HG02981 (cell line): Measurements from ENCODE around the gene HOOK2.
"Not testable (repeated sequence)": the region's sequence is repeated elsewhere in the genome, so short reads cannot be mapped to it uniquely, and the experiment has no call there.

Experiments used
- ATAC-seq: cut with Tn5 transposase; IDR thresholded peaks from one replicate; pipeline ENCODE4 v1.9.1; 2021; ENCODE audit warnings: mild to moderate bottlenecking, moderate library complexity; ENCODE audit not compliant: unreplicated experiment

HOOK2 gene, protein sequence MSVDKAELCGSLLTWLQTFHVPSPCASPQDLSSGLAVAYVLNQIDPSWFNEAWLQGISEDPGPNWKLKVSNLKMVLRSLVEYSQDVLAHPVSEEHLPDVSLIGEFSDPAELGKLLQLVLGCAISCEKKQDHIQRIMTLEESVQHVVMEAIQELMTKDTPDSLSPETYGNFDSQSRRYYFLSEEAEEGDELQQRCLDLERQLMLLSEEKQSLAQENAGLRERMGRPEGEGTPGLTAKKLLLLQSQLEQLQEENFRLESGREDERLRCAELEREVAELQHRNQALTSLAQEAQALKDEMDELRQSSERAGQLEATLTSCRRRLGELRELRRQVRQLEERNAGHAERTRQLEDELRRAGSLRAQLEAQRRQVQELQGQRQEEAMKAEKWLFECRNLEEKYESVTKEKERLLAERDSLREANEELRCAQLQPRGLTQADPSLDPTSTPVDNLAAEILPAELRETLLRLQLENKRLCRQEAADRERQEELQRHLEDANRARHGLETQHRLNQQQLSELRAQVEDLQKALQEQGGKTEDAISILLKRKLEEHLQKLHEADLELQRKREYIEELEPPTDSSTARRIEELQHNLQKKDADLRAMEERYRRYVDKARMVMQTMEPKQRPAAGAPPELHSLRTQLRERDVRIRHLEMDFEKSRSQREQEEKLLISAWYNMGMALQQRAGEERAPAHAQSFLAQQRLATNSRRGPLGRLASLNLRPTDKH

DNA sequence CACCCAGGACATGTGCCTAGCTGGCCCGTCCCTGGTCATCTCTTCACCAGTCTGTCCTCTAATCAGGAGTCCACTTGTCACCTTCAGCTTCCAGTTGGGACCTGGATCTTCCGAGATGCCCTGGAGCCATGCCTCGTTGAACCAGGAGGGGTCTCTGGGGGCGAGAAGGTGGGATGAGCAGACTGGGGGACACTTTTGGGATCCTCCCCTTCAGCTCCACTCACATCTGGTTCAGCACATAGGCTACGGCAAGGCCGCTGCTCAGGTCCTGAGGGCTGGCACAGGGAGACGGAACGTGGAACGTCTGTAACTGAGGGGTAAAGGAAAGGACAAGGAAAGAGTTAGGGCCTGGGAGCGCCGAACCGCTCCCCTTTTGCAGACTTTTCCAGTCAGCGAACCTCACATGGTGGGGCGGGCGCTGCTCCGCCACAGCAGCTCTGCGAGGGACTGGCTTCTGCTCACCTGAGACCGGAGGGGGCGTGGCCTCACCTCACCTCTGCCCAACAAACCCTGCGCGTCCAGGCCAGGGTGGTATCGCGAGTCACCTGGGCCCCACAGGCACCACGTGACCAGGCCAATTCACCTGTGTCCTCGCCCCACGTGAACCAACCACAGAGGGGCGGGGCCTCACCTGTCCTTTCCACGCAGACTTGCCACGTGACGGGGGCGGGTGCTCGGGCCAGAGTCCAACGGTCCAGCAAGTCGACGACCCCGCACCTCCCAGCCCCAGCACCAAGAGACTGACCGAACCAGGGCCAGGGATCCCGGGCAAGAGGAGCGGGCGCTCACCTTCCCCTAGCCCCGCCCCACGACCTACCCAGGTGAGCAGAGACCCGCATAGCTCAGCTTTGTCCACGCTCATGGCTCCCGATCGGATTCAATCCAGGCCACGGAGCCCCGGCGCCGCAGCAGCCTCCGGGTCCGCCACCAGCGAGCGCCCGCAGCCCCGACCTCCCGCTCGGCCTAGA lies at the start of gene HOOK2:
Gene HOOK2 (minus strand): TSS at position 965 of the 968 bp plus-strand sequence. CDS start 103 bp downstream, at position 862.
- ATAC-seq, result no peak

DNA sequence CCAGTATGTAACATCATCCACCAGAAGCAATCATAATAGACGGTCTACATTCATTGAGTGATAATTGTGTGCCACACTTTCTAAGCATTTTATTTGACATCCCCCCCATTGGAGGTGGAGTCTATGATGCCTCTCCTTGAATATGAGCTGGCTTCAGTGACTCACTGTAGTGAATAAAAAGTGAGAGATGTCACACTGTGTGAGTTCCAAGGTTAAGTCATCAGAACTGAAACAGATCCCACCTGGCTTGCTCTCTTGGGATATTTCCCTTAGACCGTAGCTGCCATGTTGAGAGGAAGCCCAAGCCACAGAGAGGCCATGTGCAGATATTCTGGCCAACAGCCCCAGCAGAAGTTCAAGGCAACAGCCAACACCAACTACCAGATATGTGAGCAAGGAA lies 46.4 kb upstream of the HOOK2 start:
- no peak for ATAC-seq

DNA sequence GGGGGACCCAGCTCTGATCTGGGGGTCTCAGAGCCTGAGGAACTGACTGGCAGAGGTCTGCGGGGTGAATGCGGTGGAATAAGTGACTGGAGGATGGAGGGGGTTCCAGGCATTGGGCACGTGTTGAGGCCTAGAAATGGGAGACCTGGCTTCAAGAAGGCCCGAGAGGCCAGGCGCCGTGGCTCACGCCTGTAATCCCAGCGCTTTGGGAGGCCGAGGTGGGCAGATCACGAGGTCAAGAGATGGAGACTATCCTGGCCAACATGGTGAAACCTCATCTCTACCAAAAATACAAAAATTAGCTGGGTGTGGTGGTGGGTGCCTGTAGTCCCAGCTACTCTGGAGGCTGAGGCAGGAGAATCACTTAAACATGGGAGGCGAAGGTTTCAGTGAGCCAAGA lies 42.5 kb upstream of the HOOK2 start:
- ATAC-seq, result not testable (repeated sequence)

DNA sequence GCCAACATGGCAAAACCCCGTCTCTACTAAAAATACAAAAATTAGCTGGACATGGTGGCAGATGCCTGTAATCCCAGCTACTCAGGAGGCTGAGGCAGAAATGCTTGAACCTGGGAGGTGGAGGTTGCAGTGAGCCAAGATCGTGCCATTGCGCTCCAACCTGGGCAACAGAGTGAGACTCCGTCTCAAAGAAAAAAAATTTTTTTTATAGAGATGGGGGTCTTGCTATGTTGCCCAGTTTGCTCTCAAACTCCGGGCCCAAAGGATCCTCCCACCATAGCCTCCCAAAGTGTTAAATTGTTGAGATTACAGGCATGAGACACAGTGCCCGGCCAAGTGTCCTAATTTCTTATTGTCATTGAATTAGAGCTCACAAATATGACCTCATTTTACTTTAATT lies 41.8 kb upstream of the HOOK2 start:
- ATAC-seq, result not testable (repeated sequence)

DNA sequence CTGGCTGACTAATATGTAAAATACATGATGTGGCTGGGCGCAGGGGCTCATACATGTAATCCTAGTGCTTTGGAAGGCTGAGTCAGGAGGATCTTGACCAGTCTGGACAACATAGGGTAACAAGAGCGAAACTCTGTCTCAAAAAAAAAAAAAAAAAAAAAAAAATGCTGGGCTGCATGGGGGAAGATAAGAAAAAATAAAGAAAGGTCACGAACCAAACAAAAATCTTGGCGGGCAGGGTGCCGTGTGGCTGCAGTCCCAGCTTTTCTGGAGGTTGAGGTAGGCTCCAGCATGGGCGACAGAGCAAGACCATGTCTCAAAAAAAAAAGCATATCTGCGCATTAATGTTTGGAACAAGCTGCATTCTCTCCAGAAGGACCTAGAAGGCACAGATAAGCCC lies 39.7 kb upstream of the HOOK2 start:
- ATAC-seq, result no peak

DNA sequence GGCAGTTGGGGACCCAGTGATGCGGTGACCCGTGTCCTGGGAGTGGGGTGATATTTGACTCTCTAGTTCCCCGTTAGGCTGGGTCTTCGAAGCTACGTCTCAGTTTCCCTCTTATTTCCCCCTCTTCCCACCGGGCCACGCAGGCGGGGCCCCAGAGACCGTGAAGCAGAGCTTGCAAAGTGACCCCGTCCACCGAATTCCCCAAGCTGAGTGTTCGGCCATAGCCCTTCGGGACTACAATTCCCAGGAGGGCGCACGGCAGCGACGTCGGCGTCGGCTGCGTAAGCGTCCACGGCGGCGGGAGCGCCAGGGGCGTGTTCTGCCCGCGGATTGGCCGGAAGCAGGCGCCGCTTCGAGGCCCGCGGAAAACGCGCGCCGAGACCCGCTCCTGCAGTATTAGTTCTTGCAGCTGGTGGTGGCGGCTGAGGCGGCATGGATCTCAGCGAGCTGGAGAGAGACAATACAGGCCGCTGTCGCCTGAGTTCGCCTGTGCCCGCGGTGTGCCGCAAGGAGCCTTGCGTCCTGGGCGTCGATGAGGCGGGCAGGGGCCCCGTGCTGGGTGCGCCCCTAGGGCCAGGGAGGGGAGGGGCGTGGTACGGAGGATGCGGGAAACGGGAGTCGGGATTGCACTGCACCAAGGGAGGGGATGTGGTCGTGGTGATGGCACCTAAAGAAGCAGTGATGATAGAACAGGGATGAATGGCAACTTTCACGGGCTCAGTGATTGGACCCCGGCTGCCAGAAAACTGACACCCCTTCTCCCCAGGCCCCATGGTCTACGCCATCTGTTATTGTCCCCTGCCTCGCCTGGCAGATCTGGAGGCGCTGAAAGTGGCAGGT lies 31.1 kb upstream of the HOOK2 start, which contains the start of gene RNASEH2A:
Gene RNASEH2A (plus strand): TSS at position 343 of the 840 bp plus-strand sequence. CDS start 90 bp downstream, at position 433.
- no peak for ATAC-seq

DNA sequence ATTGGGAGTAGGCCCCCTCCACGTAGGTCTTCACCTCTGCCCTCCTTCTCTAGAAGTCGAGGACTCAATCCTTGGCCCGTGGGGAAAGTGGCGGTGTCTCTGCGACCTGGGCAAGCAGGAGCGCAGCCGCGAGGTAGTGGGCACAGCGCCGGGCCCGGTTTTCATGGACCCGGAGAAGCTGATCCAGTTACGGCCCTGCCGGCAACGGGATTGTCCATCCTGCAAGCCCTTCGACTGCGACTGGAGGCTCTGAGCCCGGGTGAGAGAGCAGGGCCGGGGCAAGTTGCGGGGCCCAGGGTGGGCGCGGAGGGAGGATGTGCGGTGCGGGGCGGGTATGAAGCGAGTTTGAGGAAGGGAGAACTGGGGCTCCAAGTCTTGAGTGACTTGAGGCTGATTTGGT lies 28.7 kb upstream of the HOOK2 start:
- no peak for ATAC-seq

DNA sequence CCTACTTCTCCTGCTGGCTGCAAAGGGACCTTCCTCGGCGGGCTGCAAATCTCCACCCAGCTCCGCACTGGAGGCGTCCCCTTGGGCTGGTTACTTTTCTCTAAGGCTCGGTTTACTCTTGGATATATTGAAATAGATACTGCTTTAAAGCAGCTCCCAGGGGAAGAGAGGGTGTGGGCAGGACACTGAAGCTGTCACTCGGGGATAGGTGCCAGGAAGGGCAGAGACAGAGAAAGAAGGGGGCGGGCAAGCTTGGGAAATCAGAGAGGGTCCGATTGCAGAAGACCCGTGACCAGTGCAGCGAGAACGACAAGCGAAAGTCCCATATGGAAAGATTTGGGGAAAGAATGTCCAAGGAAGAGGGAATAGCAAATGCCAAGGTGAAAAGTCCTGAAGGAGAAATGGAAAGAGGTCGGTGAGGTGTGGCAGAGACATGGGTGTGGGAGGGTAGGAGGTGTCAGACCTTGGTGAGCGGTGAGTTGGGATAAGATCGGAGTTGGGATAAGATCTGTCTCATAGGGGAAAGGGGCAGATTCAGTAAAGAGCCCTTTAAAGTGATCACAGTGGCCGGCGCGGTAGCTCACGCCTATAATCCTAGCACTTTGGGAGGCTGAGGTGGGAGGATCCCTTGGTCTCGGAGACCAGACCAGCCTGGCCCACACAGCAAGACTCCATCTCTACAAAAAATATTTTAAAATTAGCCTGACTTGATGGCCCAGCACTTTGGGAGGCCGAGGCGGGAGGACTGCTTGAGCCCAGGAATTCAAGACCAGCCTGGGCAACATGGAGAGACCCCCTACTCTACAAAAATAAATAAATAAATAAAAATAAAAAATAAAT lies 27.1 kb upstream of the HOOK2 start:
- no peak for ATAC-seq

DNA sequence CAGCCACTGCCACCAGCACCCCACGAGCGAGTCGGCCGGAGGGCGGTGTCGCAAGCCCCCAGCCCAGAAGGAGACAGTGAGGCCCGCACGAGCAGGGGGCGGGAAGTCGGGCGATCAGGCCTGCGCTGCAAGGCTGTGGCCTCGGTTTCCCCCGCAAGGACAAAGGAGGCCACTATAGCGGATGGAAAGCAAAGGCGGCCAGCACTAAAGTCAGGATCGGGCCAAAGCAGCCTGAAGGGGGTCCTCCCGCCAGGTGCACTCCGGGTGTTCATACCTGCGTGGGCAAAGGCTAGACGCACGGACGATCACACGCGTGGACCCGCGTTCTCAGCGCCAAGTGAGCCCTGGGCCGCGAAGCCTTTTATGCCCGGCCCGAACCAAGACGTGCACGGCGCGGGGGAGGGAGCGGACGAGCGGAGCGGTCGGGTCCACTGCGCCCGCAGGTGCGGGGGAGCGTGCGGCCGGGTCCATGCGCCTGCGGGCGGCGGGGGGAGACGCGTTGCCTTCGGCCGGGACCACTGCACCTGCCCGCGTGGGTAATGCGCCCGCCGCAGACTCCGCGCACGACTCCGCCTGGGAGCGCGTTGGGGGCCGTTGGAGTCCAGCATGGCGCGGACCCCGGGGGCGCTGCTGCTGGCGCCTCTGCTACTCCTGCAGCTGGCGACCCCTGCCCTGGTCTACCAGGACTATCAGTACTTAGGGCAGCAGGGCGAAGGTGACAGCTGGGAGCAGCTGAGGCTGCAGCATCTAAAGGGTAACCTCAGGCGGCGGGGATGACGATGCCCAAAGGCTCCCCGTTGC lies 26.3 kb upstream of the HOOK2 start, which contains the start of the genes PRDX2 and THSD8:
Gene PRDX2 (minus strand): TSS at position 335 of the 801 bp plus-strand sequence. CDS start 539 bp downstream, outside the sequence.
Gene THSD8 (plus strand): TSS at position 604 of the 801 bp plus-strand sequence. CDS start 3 bp downstream, at position 607.
- no peak for ATAC-seq

DNA sequence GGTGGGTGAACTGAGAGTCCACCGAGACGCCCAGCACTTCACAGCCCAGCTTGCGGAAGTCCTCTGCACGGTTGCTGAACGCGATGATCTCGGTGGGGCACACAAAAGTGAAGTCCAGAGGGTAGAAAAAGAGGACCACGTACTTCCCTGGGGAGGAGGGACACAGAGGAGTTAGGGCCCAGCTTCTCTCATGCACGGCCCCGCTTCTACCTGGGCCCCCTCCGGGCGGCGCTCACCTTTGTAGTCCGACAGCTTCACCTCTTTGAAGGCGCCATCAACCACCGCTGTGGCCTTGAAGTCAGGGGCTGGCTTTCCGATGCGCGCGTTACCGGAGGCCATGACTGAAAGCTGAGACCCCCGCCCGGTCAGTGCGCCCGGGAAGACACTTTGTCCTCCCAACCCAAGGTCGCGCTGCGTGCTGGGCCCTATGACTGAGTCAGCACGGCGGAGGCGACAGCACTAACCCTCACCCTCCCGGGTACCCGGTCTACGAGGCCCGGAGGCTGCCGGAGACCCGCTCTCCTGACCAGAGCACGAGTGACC lies 25.6 kb upstream of the HOOK2 start:
- ATAC-seq, result no peak

DNA sequence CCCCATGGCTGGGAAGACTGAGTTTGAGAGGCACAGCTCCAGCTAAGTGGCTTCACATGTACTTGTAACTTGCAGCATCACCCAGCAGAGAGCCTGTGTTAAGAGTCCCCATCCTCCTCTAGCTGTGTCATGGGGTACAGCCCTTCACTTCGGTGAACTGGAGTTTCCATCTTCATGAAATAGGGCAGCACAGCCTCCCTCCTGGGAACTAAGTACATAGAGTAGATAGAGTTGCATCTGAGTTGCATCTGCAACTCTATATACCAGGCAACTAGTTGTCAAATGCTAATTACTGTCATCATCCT lies 25.1 kb upstream of the HOOK2 start:
- ATAC-seq, result no peak

DNA sequence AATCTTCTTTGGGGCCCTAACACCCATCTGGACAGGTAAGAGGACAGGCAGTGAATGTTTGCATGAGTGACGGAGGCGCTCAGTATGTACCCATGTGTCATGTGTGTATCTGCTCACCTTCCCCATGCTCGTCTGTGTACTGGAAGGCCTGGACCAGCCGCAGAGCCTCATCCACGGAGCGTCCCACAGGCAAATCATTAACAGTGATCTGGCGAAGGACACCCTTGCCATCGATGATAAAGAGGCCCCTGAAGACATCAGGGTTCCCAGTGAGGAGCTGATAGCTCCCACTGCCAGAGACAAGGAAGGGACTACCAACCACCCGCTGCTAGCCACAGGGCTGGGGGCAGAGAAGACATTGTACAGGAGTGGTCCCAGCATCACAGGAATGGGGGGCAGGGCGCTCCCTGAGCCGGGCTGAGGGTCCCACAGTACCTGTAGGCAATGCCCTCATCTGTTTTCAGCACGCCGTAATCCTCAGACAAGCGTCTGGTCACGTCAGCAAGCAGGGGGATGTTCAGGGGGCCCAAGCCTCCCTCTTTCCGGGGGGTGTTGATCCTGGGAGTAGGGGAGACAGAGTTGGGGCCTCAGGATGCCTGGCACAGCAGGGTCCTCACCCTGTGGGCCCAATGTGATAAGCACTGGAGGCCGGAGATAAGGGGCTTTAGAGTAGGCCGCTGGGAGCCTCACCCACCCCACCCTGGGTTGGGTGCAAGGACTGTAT lies 24.6 kb upstream of the HOOK2 start:
- no peak for ATAC-seq

DNA sequence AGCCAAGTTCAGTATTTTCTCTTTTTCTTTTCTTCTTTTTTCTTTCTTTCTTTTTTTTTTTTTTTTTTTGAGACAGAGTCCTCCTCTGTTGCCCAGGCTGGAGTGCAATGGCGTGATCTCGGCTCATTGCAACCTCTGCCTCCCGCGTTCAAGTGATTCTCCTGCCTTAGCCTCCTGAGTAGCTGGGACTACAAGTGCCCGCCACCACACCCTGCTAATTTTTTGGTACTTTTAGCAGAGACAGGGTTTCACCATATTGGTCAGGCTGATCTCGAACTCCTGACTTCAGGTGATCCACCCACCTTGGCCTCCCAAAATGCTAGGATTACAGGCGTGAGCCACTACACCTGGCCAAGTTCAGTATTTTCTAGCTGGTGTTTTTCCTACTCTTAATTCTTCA lies 22.3 kb upstream of the HOOK2 start:
- not testable (repeated sequence) for ATAC-seq

DNA sequence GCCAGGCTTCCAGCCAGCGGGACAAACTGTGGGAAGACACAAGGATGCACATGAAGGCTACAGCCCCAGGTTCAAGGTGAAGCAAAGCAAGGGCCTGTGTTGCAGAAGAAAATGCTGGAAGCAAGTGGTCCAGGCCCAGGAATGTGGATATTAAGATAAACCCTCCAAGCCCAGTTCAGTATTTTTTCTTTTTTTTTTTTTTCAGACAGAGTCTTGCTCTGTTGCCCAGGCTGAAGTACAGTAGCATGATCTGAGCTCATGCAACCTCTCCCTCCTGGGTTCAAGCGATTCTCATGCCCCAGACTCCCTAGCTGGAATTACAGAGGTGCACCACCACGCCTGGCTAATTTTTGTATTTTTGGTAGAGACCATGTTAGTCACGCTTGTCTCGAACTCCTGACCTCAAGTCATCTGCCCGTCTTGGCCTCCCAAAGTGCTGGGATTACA lies 21.8 kb upstream of the HOOK2 start:
- no peak for ATAC-seq

DNA sequence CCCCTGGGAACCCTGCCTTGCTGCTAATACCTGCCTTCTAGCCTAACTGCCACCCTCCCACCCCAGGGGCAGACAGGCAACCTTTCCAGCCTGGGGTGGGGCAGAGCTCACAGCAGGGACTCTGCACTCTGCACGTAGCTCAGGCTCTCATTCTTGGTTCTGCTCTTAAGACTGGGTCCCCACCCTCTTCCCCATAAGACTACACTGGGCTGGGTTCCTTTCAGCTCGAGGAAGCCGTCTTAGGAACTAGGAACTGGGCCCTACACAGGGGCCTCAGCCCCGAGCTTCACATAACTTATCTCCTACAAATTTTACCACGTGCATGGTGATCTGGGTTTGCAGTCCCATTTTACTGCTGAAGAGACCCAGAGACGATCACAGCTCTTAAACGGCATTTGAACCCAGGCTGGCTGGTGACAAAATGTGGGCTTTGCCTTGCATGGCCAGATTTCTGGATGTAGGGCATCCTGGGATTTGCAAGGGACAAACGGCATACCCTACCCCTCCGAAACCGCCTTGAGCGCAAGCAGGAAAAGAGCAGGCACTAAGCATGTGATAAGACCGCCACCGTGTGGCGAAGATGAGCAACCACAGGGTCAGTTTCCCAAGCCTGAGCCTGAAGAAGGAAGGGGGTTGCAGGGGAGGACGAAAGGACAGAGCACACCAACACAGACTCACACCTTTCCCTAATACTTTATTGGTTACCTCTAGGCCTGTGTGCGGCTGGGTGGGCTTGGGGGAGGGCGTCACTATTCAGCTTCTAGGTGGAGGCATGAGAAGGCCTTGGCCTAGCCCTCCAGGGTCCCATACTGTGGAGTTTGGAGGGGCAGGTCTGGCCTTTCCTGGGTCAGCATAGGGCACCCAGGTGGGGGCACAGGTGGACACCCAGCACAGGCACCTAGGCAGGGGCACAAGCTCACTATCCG lies 21.1 kb upstream of the HOOK2 start:
- ATAC-seq, result no peak

DNA sequence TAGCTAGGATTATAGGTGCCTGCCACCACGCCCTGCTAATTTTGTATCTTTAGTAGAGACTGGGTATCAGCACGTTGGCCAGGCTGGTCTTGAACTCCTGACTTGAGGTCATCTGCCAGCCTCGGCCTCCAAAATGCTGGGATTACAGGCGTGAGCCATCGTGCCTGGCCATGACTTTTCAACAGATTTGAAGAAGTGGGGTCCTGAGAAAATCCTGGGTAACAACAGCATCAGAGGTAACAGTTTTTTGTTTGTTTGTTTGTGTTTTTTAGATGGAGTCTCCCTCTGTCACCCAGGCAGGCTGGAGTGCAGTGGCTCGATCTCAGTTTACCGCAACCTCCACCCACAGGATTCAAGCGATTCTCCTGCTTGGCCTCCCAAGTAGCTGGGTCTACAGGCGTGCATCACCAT lies 19.6 kb upstream of the HOOK2 start:
- ATAC-seq, result no peak
